ENCODE data around the gene SLC25A45. TPM values are rescaled to one million over a fixed set of nuclear protein-coding genes. Genes with fewer than 3 reads are reported as not detected.

SLC25A45 gene
- total RNA-seq, 1 donor, result 12.6 TPM

GRCh38 chr11:65424205-65425104 lies 42.0 kb upstream of the SLC25A45 start:
- Histone ChIP-seq H3K27me3 (ENCODE audit: insufficient read depth, low read length) (no peaks in the 10 kb centered on the region), H3K4me1 (ENCODE audit: insufficient read depth, low read length) (peaks cover 55% of the 10 kb centered on the region), H3K4me3 (ENCODE audit: low read length) (peak overlapping the region; percentile 99), H3K9me3 (ENCODE audit: low read depth, low read length) (no peaks in the 10 kb centered on the region)

GRCh38 chr11:65423516-65424204 lies 41.2 kb upstream of the SLC25A45 start:
- Histone ChIP-seq H3K27me3 (ENCODE audit: insufficient read depth, low read length) (no peaks in the 10 kb centered on the region), H3K4me3 (ENCODE audit: low read length) (peak overlapping the region; percentile 99), H3K9me3 (ENCODE audit: low read depth, low read length) (no peaks in the 10 kb centered on the region), H3K4me1 (ENCODE audit: insufficient read depth, low read length) (peaks cover 57% of the 10 kb centered on the region)

- Histone ChIP-seq H3K4me3 (ENCODE audit: low read length) (peak within 1 kb of the TSS; percentile 99), H3K27me3 (ENCODE audit: insufficient read depth, low read length) (no peaks in the 10 kb centered on the region)
These were observed 40.4 kb upstream of the SLC25A45 start, which contains the start of gene NEAT1 for GRCh38 chr11:65422633-65423515. Gene NEAT1 (plus strand): TSS chr11:65422798.

GRCh38 chr11:65421794-65422632 lies 39.6 kb upstream of the SLC25A45 start:
- H3K27me3 ChIP-seq (ENCODE audit: insufficient read depth, low read length), result no peaks in the 10 kb centered on the region
- peak overlapping the region; percentile 99 for H3K4me3 ChIP-seq (ENCODE audit: low read length)
- H3K9me3 ChIP-seq (ENCODE audit: low read depth, low read length), result no peaks in the 10 kb centered on the region
- H3K4me1 ChIP-seq (ENCODE audit: insufficient read depth, low read length), result peaks cover 57% of the 10 kb centered on the region

More at GRCh38 chr11:65422633-65423515, 40.4 kb upstream of the SLC25A45 start, which contains the start of gene NEAT1:
- Histone ChIP-seq H3K9me3 (ENCODE audit: low read depth, low read length) (no peaks in the 10 kb centered on the region), H3K4me1 (ENCODE audit: insufficient read depth, low read length) (peaks cover 57% of the 10 kb centered on the region)

- no peaks in the 10 kb centered on the region for H3K27me3 ChIP-seq (ENCODE audit: insufficient read depth, low read length)
- H3K9me3 ChIP-seq (ENCODE audit: low read depth, low read length), result no peaks in the 10 kb centered on the region
- peak overlapping the region; percentile 99 for H3K4me3 ChIP-seq (ENCODE audit: low read length)
- H3K4me1 ChIP-seq (ENCODE audit: insufficient read depth, low read length), result peaks cover 58% of the 10 kb centered on the region
These were observed 38.7 kb upstream of the SLC25A45 start for GRCh38 chr11:65420979-65421793.

- H3K4me1 ChIP-seq (ENCODE audit: insufficient read depth, low read length), result peaks cover 64% of the 10 kb centered on the region
- H3K9me3 ChIP-seq (ENCODE audit: low read depth, low read length), result no peaks in the 10 kb centered on the region
- no peaks in the 10 kb centered on the region for H3K27me3 ChIP-seq (ENCODE audit: insufficient read depth, low read length)
- peak overlapping the region; percentile 99 for H3K4me3 ChIP-seq (ENCODE audit: low read length)
These were observed 38.1 kb upstream of the SLC25A45 start for GRCh38 chr11:65420506-65420905.

GRCh38 chr11:65419772-65420481 lies 37.5 kb upstream of the SLC25A45 start:
- peak overlapping the region; percentile 99 for H3K4me3 ChIP-seq (ENCODE audit: low read length)
- peaks cover 64% of the 10 kb centered on the region for H3K4me1 ChIP-seq (ENCODE audit: insufficient read depth, low read length)
- no peaks in the 10 kb centered on the region for H3K9me3 ChIP-seq (ENCODE audit: low read depth, low read length)
- no peaks in the 10 kb centered on the region for H3K27me3 ChIP-seq (ENCODE audit: insufficient read depth, low read length)

GRCh38 chr11:65419460-65419771 lies 37.0 kb upstream of the SLC25A45 start:
- no peaks in the 10 kb centered on the region for H3K27me3 ChIP-seq (ENCODE audit: insufficient read depth, low read length)
- H3K9me3 ChIP-seq (ENCODE audit: low read depth, low read length), result no peaks in the 10 kb centered on the region
- H3K4me1 ChIP-seq (ENCODE audit: insufficient read depth, low read length), result peaks cover 64% of the 10 kb centered on the region
- H3K4me3 ChIP-seq (ENCODE audit: low read length), result peak overlapping the region; percentile 40

- peak overlapping the region; percentile 40 for H3K4me3 ChIP-seq (ENCODE audit: low read length)
- no peaks in the 10 kb centered on the region for H3K9me3 ChIP-seq (ENCODE audit: low read depth, low read length)
- H3K27me3 ChIP-seq (ENCODE audit: insufficient read depth, low read length), result no peaks in the 10 kb centered on the region
- peaks cover 64% of the 10 kb centered on the region for H3K4me1 ChIP-seq (ENCODE audit: insufficient read depth, low read length)
These were observed 36.4 kb upstream of the SLC25A45 start for GRCh38 chr11:65418681-65419459.

GRCh38 chr11:65418431-65418680 lies 35.9 kb upstream of the SLC25A45 start:
- Histone ChIP-seq H3K4me3 (ENCODE audit: low read length) (peak overlapping the region; percentile 40), H3K9me3 (ENCODE audit: low read depth, low read length) (no peaks in the 10 kb centered on the region), H3K4me1 (ENCODE audit: insufficient read depth, low read length) (peaks cover 64% of the 10 kb centered on the region), H3K27me3 (ENCODE audit: insufficient read depth, low read length) (no peaks in the 10 kb centered on the region)

GRCh38 chr11:65417702-65418430 lies 35.4 kb upstream of the SLC25A45 start:
- Histone ChIP-seq H3K27me3 (ENCODE audit: insufficient read depth, low read length) (no peaks in the 10 kb centered on the region), H3K4me3 (ENCODE audit: low read length) (peak overlapping the region; percentile 40), H3K4me1 (ENCODE audit: insufficient read depth, low read length) (peaks cover 64% of the 10 kb centered on the region), H3K9me3 (ENCODE audit: low read depth, low read length) (no peaks in the 10 kb centered on the region)

All from mononuclear cell (primary cell).